CD4-positive, alpha-beta T cell treated with Interferon gamma for 1 hour (primary cell): ENCODE measurements around the gene SBF2.
"Not testable (repeated sequence)": the region's sequence is repeated elsewhere in the genome, so short reads cannot be mapped to it uniquely, and the experiment has no call there.

Source experiments
- DNase-seq: peaks from one replicate; pipeline ENCODE4 v3.0.0-alpha.2; 2020

Gene SBF2

GRCh38 chr11:10108915-10109680 is 184.9 kb downstream of the SBF2 start:
- DNase-seq = no peak

DNA sequence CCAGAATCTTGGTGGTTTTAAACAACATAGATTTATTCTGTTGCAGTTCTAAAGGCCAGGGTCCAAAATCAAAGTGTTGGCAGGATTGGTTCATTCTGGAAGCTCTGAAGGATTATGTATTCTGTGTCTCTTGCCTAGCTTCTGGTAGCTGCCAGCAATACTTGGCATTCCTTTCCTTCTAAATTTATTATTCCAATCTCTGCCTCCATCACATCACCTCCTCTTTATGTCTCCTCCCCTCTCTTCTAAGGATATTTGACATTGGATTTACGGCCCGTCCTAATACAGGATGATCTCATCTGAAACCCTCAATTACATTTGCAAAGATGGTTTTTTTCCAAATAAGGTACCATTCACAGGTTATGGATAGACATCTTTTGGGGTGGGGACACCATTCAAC is 186.5 kb downstream of the SBF2 start:
- DNase-seq = no peak

- DNase-seq = no peak
Measured at GRCh38 chr11:10097615-10098014, 196.4 kb downstream of the SBF2 start.

DNA sequence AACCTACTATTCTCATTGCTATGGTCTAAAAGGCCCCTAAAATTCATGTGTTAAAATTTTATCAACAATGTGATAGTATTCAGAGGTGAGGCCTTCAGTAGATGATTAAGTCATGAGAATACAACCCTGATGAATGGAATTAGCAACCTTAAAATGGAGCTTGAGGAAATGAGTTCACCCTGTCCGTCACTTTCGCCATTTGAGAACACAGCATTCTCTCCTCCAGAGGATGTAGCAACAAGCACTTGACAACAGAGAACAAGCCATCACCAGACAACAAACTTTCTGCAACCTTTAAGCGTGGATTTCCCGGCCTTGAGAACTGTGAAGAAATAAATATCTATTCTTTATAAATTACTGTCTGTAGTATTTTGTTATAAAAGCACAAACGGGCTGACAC is 197.0 kb downstream of the SBF2 start:
- DNase-seq = no peak

- DNase-seq = no peak
Measured at GRCh38 chr11:10095412-10096208, 198.4 kb downstream of the SBF2 start.

GRCh38 chr11:10092426-10092825 is 201.6 kb downstream of the SBF2 start:
- DNase-seq = no peak

DNA sequence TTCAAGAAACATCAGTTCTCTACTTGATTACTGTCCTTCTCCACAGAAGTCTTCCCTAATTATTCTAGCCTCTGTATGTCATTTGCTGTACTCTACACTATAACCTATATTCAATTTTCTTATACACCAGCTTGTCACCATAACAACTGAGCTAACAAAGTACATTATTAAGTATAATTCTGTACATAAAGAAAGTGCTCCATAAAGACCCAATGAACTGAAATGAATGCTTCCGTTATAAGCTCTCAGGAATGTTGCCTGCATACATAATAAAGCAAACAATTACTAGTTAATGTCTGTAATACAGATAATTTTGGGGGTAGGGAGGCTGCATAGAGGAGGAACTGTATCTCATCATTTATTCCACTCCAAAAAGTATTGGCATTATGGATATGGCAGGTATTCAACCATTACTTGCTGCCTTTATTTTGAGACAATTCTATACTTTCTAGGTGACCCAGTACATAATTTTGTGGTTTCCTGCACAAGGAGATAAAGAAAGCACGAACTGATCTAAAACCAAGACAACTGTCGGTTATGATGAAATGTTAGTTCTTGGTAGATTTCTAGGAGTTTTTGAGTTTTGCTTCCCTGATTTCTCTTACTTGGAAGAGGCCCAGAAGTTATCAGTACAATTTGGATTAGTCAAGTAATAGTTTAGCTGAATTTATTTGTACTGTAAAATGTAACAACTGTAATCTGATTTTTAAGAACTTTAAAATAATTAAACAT is 202.5 kb downstream of the SBF2 start:
- no peak for DNase-seq

DNA sequence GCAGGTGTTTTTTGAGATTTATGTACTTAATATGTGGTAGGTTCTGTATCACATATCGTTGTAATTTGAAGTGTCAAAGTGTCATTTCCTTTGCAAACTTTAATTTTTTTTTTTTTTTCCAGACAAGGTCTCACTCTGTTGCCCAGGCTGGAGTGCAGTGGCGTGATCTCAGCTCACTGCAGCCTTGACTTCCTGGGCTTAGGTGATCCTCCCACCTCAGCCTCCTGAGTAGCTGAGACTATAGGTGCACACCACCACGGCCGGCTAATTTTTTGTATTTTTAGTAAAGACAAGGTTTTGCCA is 206.1 kb downstream of the SBF2 start:
- DNase-seq = not testable (repeated sequence)

DNA sequence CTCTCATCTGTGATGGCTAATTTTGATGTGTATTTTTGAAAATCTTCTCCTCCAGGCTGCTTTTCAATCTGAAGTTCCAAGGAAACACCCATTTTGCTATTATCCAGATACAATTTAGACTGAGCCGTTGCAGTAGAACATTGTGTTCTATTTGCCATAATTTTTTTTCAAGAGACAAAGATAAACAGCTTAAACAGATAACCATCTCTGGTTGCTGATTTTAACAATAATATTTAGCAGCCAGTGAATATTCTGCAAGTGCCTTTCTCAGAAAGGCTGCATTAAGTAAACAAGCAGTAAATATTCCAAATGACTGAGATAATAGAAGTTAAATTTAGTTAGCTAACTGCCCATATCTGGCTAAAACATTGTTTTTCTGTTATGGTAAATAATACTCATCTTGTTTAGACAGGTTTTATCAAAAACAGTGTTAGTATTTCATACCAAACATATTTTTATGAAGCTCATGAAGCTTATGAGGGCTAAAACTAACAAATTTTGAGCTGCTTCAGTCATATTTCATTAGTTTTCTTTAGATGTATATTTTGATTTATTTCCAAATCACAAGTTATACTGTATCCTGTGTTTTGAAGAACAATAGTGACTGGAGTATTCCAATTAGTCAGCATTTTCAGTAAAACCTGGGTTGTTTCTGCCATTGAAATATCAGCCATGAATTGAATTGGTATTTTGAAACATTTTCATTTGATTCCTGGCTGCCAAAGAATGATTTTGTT is 206.7 kb downstream of the SBF2 start:
- DNase-seq = no peak

- DNase-seq = no peak
Measured at GRCh38 chr11:10080138-10080537, 213.9 kb downstream of the SBF2 start.

DNA sequence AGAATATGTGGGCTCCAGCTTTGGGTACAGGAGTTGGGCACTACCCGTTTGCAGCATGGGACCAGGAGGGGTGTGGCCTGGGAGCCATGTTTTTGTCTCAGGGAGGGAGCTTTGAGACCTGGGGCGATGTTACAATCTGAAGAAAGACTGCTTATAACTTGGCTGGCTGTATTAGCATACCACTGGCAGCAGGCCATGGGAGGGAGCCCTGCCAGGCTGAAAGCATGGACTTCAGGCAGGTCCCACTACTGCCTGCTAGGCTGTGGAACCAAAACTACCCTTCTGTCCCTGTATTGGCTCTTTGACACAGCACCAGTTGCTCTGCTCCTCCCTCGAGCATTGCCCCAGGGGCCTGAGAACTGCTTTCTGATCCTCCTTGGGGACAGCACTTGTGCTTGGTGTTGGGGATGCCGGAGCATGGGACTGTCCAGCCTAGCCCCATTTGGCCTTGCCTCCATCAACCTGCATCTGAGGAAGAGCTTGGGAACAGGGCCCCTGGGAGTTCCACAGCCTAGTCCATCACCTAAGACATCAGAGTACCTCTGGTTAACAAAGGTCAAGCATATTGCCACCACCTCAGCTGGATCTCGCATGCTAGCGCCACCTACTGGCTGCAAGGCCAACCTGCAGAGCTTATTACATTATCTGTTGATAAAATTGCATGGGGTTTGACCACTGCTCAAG is 217.4 kb downstream of the SBF2 start:
- DNase-seq = no peak

- no peak for DNase-seq
Measured at GRCh38 chr11:10075141-10075540, 218.9 kb downstream of the SBF2 start.

GRCh38 chr11:10072841-10073240 is 221.2 kb downstream of the SBF2 start:
- DNase-seq = no peak

DNA sequence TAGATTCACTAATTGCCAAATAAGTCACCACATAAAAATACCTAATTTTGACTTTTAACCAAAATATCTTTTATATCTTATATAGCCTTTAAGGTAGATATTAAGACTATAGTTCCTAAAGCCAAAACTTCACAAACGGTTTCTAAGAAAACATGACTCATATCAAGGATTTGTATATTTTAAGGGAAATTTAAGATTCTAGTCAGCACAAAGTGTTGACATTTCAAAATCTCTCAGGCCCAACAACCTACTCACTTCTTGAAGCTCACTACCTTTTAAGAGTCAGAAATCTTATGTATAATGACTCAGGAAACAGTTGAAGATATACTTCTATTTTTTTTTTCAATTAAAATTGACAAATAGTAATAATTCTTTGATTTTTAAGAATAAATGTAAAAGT is 221.9 kb downstream of the SBF2 start:
- DNase-seq = no peak

DNA sequence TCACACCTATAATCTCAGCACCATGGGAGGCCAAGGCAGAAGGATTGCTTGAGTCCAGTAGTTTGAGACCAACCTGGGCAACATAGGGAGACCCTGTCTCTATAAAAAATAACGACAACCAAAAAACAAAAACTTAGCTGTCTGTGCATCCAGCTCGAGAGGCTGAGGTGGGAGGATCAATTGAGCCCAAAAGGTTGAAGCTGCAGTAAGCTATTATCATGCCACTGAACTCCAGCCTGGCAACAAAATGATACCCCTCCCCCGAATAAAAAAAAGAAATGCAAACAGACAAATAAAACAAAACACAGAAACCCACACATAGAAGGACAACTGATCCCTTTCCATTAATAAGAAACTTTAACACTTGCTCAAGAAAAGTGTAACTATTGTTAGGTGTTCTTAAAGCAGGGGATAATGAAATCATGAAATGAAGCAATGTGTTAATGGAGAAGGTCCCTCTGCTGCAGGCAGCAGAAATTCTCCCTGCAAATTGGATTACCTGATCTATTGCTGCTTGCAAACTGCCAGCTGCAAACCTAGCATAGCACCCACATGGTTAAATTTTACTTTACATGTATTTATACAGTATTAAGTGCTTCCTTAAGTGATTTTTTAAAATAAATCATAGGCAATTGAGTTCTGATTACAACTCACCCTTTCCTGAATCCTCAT is 226.3 kb downstream of the SBF2 start:
- DNase-seq = no peak

DNA sequence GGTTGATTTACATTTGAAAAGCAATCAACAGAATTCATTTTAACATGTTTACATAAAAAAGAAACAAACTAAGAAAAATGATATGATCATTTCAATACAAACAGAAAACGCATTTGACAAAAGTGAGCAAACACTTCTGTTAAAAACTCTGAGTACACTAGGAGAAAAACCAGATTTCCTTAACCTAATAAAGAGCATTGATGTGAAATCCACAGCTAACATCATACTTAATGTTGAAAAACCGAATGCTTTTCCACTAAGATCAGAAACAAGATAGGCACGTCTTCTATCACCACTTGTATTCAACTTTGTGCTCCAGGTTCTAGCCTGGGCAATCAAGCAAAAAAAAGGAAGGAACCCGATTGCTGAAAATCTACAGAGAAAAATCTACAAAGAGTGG is 227.6 kb downstream of the SBF2 start:
- DNase-seq = no peak

- no peak for DNase-seq
Measured at GRCh38 chr11:10064828-10065227, 229.2 kb downstream of the SBF2 start.

DNA sequence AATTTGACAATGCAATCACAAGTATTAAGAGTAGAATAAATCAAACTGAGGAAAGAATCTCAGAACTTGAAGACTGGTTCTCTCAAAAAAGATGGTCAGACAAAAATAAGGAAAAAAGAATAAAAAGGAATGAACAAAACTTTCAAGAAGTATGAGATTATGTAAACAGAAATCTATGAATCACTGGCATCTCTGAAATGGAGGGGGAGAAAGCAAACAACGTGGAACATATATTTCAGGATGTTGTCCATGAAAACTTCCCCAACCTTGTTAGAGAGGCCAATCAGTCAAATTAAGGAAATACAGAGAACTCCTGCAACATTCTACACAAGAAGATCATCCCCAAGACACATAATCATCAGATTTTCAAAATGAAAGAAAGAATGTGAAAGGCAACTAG is 235.7 kb downstream of the SBF2 start:
- no peak for DNase-seq

GRCh38 chr11:10051868-10052586 is 242.0 kb downstream of the SBF2 start:
- DNase-seq = no peak

DNA sequence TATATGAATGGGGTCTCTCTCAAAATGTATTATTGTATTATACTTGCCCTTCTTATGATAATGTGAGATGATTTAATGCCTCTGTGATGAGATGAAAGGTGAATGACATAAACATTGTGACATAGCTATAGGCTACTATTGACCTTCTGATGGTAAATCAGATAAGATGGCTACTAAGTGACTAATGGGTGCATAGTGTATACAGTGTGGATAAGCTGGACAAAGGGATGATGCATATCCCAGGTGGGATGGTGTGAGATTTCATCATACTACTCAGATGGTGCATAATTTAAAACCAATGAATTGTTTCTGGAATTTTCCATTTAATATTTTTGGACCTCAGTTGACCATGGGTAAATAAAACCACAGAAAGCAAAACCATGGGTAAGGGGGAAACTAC is 243.5 kb downstream of the SBF2 start:
- no peak for DNase-seq

DNA sequence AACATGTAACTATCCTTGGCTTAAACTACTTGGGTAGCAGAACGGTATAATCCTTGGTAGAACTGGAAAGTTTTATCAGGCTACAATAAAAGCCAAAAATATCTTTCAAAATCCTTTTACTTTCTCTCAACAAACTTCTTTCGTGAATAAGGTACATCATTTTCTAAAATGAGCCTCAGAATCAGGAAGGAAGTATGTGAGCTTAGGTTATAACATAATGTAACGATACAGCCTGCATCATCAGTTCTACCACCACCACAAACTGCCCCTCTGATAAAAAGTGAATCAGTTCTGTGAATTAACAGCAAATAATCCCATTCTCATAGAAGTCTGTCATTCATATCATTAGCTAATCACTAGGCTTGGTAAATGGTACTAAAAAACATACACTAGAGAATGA is 244.3 kb downstream of the SBF2 start:
- no peak for DNase-seq
